ENCODE measurements around the gene RBPMS2. TPM values are rescaled to one million over a fixed set of nuclear protein-coding genes. Genes with fewer than 3 reads are reported as not detected.

The RBPMS2 gene
- total RNA-seq, 4 donors from 2014 or later: 0.70 to 8.3 (median 2.3) TPM

GRCh38 chr15:64810497-64811326 is 35.3 kb upstream of the RBPMS2 start:
- DNase-seq: no peak
- TF ChIP-seq CTCF (IDR thresholded peaks at IDR 0.05) (no peak), POLR2A (IDR thresholded peaks at IDR 0.05) (no peak)
- no peaks in the 10 kb centered on the region for H3K27me3 ChIP-seq
- H3K27ac ChIP-seq: peak overlapping the region in 1 of 4 donors; percentile 42
- H3K4me3 ChIP-seq: no peak overlapping the region
- H3K4me1 ChIP-seq: no peaks in the 10 kb centered on the region
- H3K9me3 ChIP-seq: no peaks in the 10 kb centered on the region
- H3K36me3 ChIP-seq: no peaks in the 10 kb centered on the region

- no peaks in the 10 kb centered on the region for H3K36me3 ChIP-seq
- TF ChIP-seq POLR2A (IDR thresholded peaks at IDR 0.05): no peak
- TF ChIP-seq CTCF (IDR thresholded peaks at IDR 0.05): peak; percentile 76 to 95 (median 80)
- no peaks in the 10 kb centered on the region for H3K27me3 ChIP-seq
- peak overlapping the region in 1 of 4 donors; percentile 76 for H3K27ac ChIP-seq
- H3K4me3 ChIP-seq: no peak overlapping the region
- H3K9me3 ChIP-seq: no peaks in the 10 kb centered on the region
- H3K4me1 ChIP-seq: no peaks in the 10 kb centered on the region
- peak; percentile 77 to 92 (median 79) for DNase-seq
Measured at GRCh38 chr15:64809649-64810496, 34.5 kb upstream of the RBPMS2 start.

GRCh38 chr15:64808785-64809453 is 33.5 kb upstream of the RBPMS2 start:
- peak overlapping the region in 1 of 4 donors; percentile 76 for H3K27ac ChIP-seq

GRCh38 chr15:64807751-64808222 is 32.4 kb upstream of the RBPMS2 start:
- H3K27ac ChIP-seq: peak overlapping the region in 1 of 4 donors; percentile 76
- no peak overlapping the region for H3K4me3 ChIP-seq
- H3K27me3 ChIP-seq: no peaks in the 10 kb centered on the region
- no peaks in the 10 kb centered on the region for H3K9me3 ChIP-seq
- TF ChIP-seq CTCF (IDR thresholded peaks at IDR 0.05) (no peak), POLR2A (IDR thresholded peaks at IDR 0.05) (no peak)
- DNase-seq: no peak
- no peaks in the 10 kb centered on the region for H3K36me3 ChIP-seq
- no peaks in the 10 kb centered on the region for H3K4me1 ChIP-seq

More at GRCh38 chr15:64808785-64809453, 33.5 kb upstream of the RBPMS2 start:
- no peak for DNase-seq
- no peak for TF ChIP-seq CTCF (IDR thresholded peaks at IDR 0.05)
- Histone ChIP-seq H3K36me3 (no peaks in the 10 kb centered on the region), H3K4me3 (no peak overlapping the region), H3K27me3 (no peaks in the 10 kb centered on the region), H3K4me1 (no peaks in the 10 kb centered on the region), H3K9me3 (no peaks in the 10 kb centered on the region)

- Histone ChIP-seq H3K27ac (peak overlapping the region in 2 of 4 donors; percentile 19 to 76), H3K4me1 (no peaks in the 10 kb centered on the region), H3K27me3 (no peaks in the 10 kb centered on the region), H3K36me3 (no peaks in the 10 kb centered on the region), H3K9me3 (no peaks in the 10 kb centered on the region), H3K4me3 (no peak overlapping the region)
- no peak for TF ChIP-seq CTCF (IDR thresholded peaks at IDR 0.05)
- no peak for TF ChIP-seq POLR2A (IDR thresholded peaks at IDR 0.05)
- DNase-seq: no peak
Measured at GRCh38 chr15:64807051-64807749, 31.8 kb upstream of the RBPMS2 start.

Data from Peyer's patch (tissue), 4 donors.